Peyer's patch (tissue), 4 donors: ENCODE data around the gene ENC1. TPM values are rescaled to one million over a fixed set of nuclear protein-coding genes. Genes with fewer than 3 reads are reported as not detected.

ENCODE experiments used
- DNase-seq, 3 donors: peaks; one replicate each; pipeline ENCODE4 v3.0.0-alpha.2; 2017 to 2019
- H3K27ac ChIP-seq, 4 donors: fragments of 200-600 bp; sonication (generic); one replicate each; pipeline ENCODE4 v1.5.1; 2016 to 2019
- H3K27me3 ChIP-seq, 2 donors: fragments of 200-600 bp; sonication (generic); one replicate each; pipeline ENCODE4 v1.5.1; 2019
- H3K36me3 ChIP-seq, 3 donors: fragments of 200-600 bp; sonication (generic); one replicate each; pipeline ENCODE4 v1.5.1; 2016 to 2019
- H3K4me1 ChIP-seq, 4 donors: fragments of 200-600 bp; sonication (generic); one replicate each; pipeline ENCODE4 v1.5.1; 2016 to 2019
- H3K4me3 ChIP-seq, 4 donors: fragments of 200-600 bp; sonication (generic); 1 replicate in 3 of 4; 2 replicates in 1 of 4; pipeline ENCODE4 v1.5.1; 2016 to 2019; ENCODE audit warnings: mild to moderate bottlenecking in 1 of 4
- H3K9me3 ChIP-seq, 4 donors: fragments of 200-600 bp; sonication (generic); one replicate each; pipeline ENCODE4 v1.5.1; 2016 to 2019; ENCODE audit warnings: mild to moderate bottlenecking in 1 of 4
- POLR2A ChIP-seq, 2 donors: fragments of 450-650 bp; IDR thresholded peaks; one replicate each; pipeline ENCODE4 v1.5.1; 2017; ENCODE audit warnings: antibody characterized with exemption in 2 of 2, mild to moderate bottlenecking in 2 of 2, moderate library complexity in 2 of 2
- total RNA-seq, 4 donors: library from RNA; depleted of rRNA; stranded (reverse); fragments of >200 nt; gene quantifications; one replicate each; pipeline ENCODE4 v1.1.0, GENCODE V29; 2016
- TF ChIP-seq, protein P1 (sequence below), 6 experiments: fragments of 450-650 bp in 4 of 6; fragments of 200-600 bp in 2 of 6; sonication (generic) in 1 of 6; IDR thresholded peaks; one replicate each; pipeline ENCODE4 v1.5.1; 2017 to 2019; ENCODE audit warnings: antibody characterized with exemption in 6 of 6, mild to moderate bottlenecking in 3 of 6, moderate library complexity in 1 of 6

The ENC1 gene
- total RNA-seq, 4 donors from 2014 or later: 28.7 to 123 (median 40.0) TPM

DNA sequence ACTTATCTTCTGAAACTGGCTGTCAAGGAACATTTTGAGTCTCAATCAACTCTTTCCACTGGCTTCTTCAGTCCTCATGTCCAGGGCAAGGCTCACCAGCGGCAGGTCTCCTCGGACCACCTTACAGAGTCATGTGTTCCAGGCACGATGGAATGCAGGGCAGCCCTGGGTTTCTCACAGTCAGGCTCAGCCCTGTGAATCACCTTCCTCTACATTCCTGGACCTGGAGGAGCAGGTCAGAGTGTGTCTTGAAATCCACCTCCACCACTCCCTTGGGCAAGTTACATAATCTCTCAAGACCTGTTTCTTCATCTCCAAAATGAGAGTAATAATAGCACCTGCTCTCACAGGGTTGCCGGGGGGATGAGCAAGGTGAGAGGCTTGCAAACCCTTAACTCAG, 16.0 kb downstream of the ENC1 start:
- DNase-seq: no peak
- H3K9me3 ChIP-seq: no peaks in the 10 kb centered on the region
- H3K4me1 ChIP-seq: no peaks in the 10 kb centered on the region
- H3K27ac ChIP-seq: no peak overlapping the region
- TF ChIP-seq, protein P1, sequence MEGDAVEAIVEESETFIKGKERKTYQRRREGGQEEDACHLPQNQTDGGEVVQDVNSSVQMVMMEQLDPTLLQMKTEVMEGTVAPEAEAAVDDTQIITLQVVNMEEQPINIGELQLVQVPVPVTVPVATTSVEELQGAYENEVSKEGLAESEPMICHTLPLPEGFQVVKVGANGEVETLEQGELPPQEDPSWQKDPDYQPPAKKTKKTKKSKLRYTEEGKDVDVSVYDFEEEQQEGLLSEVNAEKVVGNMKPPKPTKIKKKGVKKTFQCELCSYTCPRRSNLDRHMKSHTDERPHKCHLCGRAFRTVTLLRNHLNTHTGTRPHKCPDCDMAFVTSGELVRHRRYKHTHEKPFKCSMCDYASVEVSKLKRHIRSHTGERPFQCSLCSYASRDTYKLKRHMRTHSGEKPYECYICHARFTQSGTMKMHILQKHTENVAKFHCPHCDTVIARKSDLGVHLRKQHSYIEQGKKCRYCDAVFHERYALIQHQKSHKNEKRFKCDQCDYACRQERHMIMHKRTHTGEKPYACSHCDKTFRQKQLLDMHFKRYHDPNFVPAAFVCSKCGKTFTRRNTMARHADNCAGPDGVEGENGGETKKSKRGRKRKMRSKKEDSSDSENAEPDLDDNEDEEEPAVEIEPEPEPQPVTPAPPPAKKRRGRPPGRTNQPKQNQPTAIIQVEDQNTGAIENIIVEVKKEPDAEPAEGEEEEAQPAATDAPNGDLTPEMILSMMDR (IDR thresholded peaks at IDR 0.05): no peak
- no peak for TF ChIP-seq POLR2A (IDR thresholded peaks at IDR 0.05)
- H3K27me3 ChIP-seq: no peaks in the 10 kb centered on the region
- H3K4me3 ChIP-seq: no peak overlapping the region
- H3K36me3 ChIP-seq: peaks cover 0 to 11% (median 0%) of the 10 kb centered on the region in 3 donors

DNA sequence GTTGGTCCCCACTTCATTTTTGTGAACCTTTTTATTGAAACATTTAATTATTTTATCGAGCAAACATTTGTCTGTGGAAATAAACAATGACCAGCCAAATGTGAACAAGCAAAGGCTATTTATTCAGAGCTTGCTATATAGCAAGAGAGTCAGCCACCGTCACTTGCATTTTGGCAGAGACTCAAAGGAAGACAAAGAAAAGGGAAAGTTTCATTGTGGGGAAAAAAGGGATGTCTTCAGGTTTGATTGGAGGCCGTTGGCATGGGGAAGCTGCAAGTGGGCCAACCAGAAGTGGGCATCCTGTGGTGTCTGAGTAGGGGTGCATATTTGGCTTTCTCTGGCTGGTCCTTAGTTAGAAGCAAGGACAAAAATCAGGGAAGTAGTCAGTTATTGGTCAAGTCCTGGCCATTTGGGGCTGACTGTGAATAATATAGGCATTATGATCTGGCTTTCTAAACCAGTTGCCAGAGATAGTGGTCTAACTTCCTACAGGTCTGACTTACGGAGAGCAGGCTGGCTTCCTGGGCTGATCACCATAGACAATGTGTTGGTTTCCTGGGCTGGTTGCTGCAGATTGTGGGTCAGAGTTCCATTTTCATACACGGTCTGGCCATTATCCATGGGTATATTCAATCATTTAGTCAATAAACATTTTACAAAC, 16.6 kb downstream of the ENC1 start:
- TF ChIP-seq POLR2A (IDR thresholded peaks at IDR 0.05): no peak
- TF ChIP-seq, protein P1 (IDR thresholded peaks at IDR 0.05): no peak
- no peaks in the 10 kb centered on the region for H3K4me1 ChIP-seq
- no peaks in the 10 kb centered on the region for H3K27me3 ChIP-seq
- peaks cover 0 to 6% (median 0%) of the 10 kb centered on the region in 3 donors for H3K36me3 ChIP-seq
- H3K9me3 ChIP-seq: no peaks in the 10 kb centered on the region
- H3K27ac ChIP-seq: no peak overlapping the region
- H3K4me3 ChIP-seq: no peak overlapping the region
- no peak for DNase-seq

DNA sequence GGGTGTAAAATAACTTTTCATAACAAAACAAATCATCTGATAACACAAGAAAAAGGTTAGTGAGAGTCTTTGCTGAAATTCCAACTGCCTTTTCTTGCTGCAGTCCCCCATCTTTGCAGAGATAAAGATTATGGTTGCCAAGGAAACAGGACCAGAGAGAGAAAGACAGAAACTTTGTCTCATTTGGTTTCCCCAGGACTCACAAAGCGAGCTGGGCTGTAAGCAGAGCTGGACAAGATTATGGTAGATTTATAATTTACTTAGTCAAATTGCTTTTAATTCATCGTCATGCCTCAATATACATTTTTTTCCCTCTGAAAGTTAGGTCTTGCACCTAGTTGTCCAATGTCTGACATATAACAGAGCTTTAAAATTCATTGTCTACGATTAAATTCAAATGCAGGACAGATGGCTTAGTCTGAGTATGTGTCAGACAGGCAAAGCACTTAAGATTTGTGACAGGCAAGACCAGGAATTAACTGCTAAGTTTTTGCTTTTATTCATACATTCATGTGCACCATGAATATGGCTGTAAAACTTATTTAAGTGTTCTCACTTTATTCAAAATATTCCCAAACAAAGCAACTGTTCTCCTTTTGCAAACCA, 17.4 kb downstream of the ENC1 start:
- TF ChIP-seq, protein P1 (IDR thresholded peaks at IDR 0.05): no peak
- TF ChIP-seq POLR2A (IDR thresholded peaks at IDR 0.05): no peak
- Histone ChIP-seq H3K9me3 (no peaks in the 10 kb centered on the region), H3K27me3 (no peaks in the 10 kb centered on the region), H3K4me1 (no peaks in the 10 kb centered on the region), H3K36me3 (no peaks in the 10 kb centered on the region), H3K4me3 (no peak overlapping the region), H3K27ac (no peak overlapping the region)
- no peak for DNase-seq

DNA sequence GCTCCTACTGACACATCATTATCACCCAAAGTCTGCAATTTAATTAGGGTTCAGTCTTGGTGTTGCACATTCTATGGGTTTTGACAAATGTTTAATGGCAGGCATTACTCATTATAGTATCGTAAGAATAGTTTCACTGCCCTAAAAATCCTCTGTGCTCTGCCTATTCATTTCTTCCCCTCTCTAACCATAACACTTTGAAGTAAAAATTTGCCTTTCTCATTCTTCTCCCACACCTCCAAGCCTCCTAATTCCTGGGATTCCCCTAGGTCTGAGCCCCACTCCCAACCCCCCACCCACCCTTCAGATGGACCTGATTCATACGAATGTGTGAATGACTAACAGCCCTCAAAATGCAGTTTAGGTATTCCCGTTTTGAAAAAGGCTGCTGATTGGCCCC, 18.4 kb downstream of the ENC1 start:
- no peak overlapping the region for H3K4me3 ChIP-seq
- DNase-seq: no peak
- TF ChIP-seq, protein P1 (IDR thresholded peaks at IDR 0.05): no peak
- no peak for TF ChIP-seq POLR2A (IDR thresholded peaks at IDR 0.05)
- no peaks in the 10 kb centered on the region for H3K27me3 ChIP-seq
- H3K27ac ChIP-seq: no peak overlapping the region
- H3K9me3 ChIP-seq: no peaks in the 10 kb centered on the region
- H3K36me3 ChIP-seq: no peaks in the 10 kb centered on the region
- H3K4me1 ChIP-seq: no peaks in the 10 kb centered on the region

DNA sequence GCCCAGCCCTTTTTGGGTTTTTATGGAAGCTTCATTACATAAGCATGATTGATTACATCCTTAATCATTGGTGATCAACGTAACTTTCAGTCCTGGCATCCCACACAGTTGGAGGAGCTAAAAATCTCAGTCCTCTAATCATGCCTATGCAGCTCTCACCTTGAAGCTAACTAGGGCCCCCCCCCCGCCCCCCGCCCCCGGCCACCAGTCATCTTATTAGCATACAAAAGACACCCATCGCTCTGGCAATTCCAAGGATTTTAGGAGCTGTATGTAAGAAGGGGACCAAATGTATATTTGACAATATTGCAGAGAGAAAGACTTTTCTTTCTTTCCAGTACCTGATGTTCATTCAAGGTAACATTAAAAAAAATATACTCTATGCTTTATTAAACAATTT, 19.0 kb downstream of the ENC1 start:
- no peak for TF ChIP-seq POLR2A (IDR thresholded peaks at IDR 0.05)
- TF ChIP-seq, protein P1 (IDR thresholded peaks at IDR 0.05): no peak
- Histone ChIP-seq H3K27me3 (no peaks in the 10 kb centered on the region), H3K36me3 (no peaks in the 10 kb centered on the region), H3K27ac (no peak overlapping the region), H3K9me3 (no peaks in the 10 kb centered on the region), H3K4me3 (no peak overlapping the region), H3K4me1 (no peaks in the 10 kb centered on the region)
- no peak for DNase-seq
